Medulla oblongata (tissue), 1 donor: ENCODE measurements around the gene LRRC36.

ENCODE experiments used
- DNase-seq: peaks from one replicate; pipeline ENCODE4 v3.0.0-alpha.2; 2015; ENCODE audit errors: extremely low spot score

LRRC36 gene

GRCh38 chr16:67326472-67327309 is at the start of gene LRRC36, which contains the start of gene KCTD19:
LRRC36 (plus strand) TSS chr16:67326815; CDS start chr16:67326863, 48 bp downstream.
KCTD19 (minus strand) TSS chr16:67326741; CDS start chr16:67326707, 34 bp downstream.
- DNase-seq: peak; percentile 24

DNA sequence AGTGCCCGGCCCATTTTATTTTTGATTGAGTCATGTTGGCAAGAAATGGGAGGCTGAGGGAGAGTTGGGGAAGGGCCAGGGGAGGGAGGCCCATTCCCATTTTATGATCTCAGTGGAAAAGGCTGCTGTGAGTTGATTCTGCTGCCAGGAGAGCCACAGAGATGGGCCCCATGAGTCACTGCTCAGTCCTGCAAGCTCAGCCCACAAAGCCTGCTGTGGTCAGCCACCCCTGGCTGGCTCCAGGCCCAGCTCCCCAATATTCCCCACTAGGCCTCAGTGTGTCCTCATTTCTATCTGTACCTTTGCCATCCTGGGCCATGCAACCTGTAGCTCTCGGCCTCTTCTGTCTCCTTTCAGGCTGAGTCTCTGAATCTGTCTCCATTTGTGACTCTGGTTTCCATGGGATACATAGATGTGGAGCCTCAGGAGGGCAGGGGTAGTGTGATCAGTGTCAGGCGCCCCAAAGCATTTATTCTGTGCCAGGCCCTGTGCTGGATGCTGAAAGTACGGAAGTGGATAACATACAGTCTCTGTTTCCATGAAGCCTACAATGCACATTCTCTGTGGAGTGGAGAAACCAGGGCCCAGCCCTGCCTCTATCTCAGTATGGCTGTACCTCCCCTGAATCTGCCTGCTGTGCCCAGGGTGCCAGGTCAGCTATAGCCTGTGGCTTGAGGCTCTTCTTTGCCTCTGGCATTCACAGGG is 49.2 kb upstream of the LRRC36 start:
- no peak for DNase-seq

GRCh38 chr16:67277999-67278772 is 48.4 kb upstream of the LRRC36 start:
- DNase-seq: no peak

GRCh38 chr16:67278773-67279295 is 47.8 kb upstream of the LRRC36 start:
- DNase-seq: no peak

- peak; percentile 59 for DNase-seq
These were observed 47.1 kb upstream of the LRRC36 start, which contains the start of gene PLEKHG4 for GRCh38 chr16:67279296-67280089. PLEKHG4 (plus strand) TSS chr16:67279532; CDS start chr16:67280045, 513 bp downstream.

GRCh38 chr16:67280090-67281015 is 46.3 kb upstream of the LRRC36 start:
- DNase-seq: no peak

GRCh38 chr16:67281536-67282446 is 44.8 kb upstream of the LRRC36 start:
- DNase-seq: no peak

- no peak for DNase-seq
These were observed 44.2 kb upstream of the LRRC36 start for GRCh38 chr16:67282447-67282805.

DNA sequence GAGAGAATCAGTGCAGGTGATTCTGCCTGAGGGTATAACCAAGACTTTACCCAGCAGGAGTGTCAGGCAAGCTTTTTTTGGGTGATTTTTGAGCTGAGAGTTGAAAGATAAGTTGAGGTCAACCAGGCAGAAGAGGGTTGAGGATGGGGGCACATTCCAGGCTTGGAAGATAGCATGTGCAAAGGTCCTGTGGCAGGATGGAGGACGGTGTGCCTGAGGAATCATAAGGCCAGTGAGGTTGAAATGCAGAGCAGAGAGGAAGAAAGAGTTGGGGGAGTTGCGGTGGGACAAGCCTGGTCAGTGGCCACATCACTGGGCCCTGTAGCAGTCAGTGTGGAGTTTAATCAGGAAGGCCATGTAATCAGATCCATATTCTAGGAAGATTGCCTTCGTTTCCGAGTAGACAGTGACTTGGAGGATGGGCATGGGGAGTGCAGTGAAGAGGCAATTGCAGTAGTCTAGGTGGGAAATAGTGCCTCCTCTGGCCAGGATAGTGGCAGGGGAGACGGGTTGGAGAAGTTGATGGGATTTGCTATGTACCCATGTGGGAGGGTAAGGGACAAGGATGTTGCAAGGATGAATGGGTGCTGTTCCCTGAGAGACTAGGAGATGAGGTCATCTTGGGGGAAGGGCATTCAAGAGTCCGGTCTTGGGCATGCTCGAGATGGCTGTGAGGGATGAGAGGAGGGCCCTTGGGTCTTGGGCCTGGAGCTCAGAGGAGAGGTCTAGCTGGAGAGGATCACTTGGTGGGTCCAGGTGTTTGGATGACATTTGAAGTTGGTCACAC is 43.4 kb upstream of the LRRC36 start:
- no peak for DNase-seq

GRCh38 chr16:67283826-67284555 is 42.6 kb upstream of the LRRC36 start:
- DNase-seq: no peak

GRCh38 chr16:67284699-67285646 is 41.6 kb upstream of the LRRC36 start:
- DNase-seq: peak; percentile 14

DNA sequence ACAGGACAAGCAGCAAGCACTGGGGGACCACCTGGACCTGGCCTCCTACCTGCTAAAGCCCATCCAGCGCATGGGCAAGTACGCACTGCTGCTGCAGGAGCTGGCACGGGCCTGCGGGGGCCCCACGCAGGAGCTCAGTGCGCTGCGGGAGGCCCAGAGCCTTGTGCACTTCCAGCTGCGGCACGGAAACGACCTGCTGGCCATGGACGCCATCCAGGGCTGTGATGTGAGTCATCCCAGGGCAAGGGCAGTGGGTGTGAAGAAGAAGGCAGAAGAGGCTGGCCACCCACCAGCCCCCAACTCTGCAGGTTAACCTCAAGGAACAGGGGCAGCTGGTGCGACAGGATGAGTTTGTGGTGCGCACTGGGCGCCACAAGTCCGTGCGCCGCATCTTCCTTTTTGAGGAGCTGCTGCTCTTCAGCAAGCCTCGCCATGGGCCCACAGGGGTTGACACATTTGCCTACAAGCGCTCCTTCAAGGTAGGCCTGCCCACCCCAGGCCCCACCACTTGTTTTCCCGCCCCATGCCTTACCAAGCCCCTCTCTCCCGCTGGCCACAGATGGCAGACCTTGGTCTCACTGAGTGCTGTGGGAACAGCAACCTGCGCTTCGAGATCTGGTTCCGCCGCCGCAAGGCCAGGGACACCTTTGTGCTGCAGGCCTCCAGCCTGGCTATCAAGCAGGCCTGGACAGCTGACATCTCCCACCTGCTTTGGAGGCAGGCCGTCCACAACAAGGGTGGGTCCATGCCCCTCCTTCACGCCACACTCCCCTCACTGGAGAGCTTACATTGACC is 40.0 kb upstream of the LRRC36 start:
- no peak for DNase-seq

DNA sequence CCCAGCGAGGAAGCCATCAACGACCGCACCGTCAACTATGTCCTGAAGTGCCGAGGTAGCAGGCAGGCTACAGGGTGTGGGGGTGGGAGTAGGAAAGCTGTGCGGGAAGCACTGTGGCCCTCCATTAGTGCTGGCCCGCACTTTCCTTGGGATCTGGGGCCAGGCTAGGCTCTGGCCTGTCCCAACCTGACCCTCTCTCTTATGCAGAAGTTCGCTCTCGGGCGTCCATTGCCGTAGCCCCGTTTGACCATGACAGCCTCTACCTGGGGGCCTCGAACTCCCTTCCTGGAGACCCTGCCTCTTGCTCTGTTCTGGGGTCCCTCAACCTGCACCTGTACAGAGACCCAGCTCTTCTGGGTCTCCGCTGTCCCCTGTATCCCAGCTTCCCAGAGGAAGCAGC is 38.7 kb upstream of the LRRC36 start:
- no peak for DNase-seq

GRCh38 chr16:67291461-67291860 is 35.2 kb upstream of the LRRC36 start:
- DNase-seq: no peak

- no peak for DNase-seq
These were observed 32.4 kb upstream of the LRRC36 start for GRCh38 chr16:67294171-67294757.
